Stimulated activated CD8-positive, alpha-beta memory T cell treated with anti-CD3 and anti-CD28 coated beads, Interleukin-4, amount 100 ng/mL, for 4 hours (primary cell): Measurements from ENCODE around the gene KCNIP2.
A peak's percentile ranks its signal among the peaks of the same experiment; 100 is the strongest.

Experiments used
- DNase-seq, 2 donors: peaks; one replicate each; pipeline ENCODE4 v3.0.0-alpha.2; 2020; ENCODE audit warnings: low read depth in 2 of 2, low spot score in 1 of 2

The KCNIP2 gene

GRCh38 chr10:101851411-101852116, 8.0 kb upstream of the KCNIP2 start:
- no peak for DNase-seq

- no peak for DNase-seq
Measured at GRCh38 chr10:101850749-101851148, 7.1 kb upstream of the KCNIP2 start.

DNA sequence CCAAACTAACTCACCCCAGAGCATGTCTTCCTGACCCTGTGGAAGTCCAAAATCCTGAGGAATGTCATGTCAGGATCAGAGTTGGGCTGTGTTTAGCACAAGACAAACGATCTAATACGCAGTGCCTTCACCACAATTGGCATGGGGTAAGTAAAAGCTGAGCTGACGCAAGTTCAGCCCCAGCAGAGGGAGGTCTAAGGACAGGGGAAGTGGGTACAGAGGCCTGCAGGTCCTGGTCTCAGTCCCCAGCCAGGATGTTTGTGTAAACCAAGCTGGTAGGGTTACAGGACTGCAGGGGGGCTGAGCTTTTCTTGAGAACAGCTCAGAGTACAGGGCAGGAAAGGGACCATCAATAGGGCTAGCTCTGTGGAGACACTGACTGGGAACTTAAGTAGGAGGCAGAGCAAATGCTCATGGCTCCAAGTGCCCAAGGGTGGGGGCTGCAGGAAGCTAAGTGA, 5.3 kb upstream of the KCNIP2 start:
- DNase-seq = no peak

DNA sequence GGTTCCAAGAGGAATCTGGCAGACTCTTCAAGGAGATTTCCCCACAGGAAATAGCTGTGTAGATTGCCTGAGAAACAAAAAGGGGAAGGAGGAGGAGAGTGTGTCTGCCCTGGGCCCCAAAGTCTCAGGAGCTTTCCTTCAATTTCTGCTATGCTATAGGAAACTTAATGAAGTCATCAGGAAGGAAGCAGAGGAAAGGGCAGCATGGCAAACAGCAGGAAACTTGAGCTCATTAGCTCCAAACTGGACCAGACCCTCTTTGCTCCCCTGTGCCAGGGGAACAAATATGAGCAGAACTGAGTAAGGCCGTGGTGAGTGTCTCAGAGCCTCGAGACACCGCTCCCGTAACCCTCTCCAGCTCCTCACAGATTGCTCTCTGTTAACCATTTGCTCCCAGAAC, 4.8 kb upstream of the KCNIP2 start:
- DNase-seq = no peak

DNA sequence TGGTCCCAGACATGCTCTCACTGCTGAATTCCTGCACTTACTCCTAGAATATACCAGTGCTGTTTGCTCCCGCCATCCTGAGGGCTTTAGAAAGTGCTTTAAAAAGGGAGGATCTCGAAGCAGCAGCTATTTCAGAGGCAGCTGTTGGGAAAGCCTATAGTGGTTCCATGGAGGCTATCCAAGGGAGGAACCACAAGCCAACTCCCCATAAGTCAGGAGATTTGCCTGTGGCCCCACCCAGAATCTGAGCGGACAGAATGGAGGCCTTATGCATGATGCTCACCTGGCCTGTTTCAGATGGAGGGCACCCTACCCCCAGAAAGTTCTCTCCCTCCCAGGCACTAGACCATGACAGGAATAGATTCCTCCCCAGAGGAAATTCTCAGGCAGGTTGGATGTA, 2.3 kb upstream of the KCNIP2 start:
- no peak for DNase-seq

- DNase-seq = no peak
Measured at GRCh38 chr10:101841826-101842225, 1.8 kb downstream of the KCNIP2 start.

DNA sequence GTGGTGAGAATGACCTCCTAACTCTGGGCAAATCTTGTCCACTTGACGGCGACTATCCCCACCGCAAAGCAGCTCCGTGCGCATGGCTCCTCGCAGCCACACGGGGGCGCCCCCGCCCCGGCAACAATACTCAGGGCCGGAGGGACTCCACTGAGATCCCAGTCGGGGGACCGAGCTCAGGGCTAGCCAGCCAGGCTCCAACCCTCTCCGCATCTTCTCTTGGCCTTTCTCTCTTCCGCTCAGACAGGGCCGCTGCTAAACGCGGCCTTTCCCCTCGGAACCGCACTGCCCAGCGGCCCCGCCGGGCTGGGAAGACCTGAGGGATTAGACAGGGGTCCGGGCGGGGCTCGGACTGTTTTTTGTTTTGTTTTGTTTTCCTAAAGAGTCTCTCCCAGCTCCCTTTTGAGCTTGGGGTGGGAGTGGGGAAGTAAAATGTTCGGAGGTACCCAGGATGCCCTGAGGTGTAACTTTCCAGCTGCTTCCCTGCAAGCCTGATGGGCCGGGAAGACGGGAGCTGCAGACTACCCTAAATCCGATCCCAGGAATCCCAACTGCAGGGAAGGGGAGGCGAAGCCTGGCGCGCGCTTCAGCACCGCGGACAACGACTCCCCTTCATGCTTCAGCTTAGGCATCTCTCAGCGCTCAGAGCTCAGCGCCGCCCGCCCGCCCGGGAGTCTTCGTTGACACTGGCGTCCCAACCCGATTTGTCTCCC, 2.7 kb downstream of the KCNIP2 start:
- DNase-seq = peak; percentile 47 to 60

GRCh38 chr10:101840102-101840684, 3.4 kb downstream of the KCNIP2 start:
- no peak for DNase-seq

DNA sequence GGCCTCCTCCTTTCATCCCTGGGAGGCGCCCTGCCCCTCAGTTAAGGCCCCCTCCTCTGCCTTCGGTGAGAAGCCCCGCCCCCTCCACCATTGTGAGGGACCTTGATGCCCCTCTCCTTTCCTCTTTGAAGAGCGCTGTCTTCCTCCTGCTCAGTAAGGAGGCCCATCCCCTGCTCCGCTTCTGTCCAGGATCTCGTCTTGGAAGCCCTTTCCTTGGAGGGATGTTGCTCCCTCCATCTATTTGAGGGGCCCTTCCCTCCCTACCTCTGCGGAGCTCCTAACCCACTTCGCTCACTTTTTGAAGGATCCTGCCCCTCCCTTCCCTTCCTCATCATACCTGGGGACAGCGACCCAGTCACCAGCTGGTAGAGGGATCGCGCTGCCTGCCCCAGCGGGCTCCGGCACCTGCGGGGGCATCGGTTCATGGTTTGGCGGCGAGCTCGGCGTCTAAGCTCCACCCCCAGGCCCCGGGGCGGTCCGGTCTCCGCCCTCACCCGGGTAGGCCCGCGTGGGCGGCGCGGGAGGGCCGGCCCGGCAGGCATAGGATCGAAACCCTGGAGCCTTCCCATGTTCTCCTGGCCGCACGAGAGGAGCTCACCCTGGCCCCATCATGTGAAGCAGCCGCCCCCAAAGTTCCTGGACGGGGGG, 4.1 kb downstream of the KCNIP2 start:
- no peak for DNase-seq

GRCh38 chr10:101839002-101839401, 4.6 kb downstream of the KCNIP2 start:
- DNase-seq = no peak

GRCh38 chr10:101838416-101838970, 5.1 kb downstream of the KCNIP2 start:
- DNase-seq = no peak

GRCh38 chr10:101837748-101838147, 5.9 kb downstream of the KCNIP2 start:
- DNase-seq = no peak

DNA sequence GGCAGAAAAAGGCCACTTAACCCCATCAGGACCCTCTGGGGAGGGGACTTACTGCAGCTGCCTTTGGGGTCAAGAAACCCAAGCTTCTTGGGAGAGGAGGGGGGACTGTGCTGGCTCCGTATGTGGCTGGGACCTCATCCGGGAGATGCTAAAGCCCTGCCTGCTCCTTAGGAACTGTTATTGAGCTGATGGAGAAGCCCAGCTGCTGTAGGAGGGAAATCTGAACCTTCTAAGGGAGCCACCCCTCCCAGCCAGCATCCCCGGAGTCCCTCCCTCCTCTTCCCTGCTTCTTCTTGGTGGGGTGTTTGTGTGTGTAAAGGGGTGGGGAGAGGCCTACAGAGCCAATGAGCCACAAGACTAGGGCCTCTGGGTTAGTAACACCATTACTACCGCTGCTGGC, 8.2 kb downstream of the KCNIP2 start:
- no peak for DNase-seq

- DNase-seq = no peak
Measured at GRCh38 chr10:101834341-101834740, 9.3 kb downstream of the KCNIP2 start.

- no peak for DNase-seq
Measured at GRCh38 chr10:101833466-101833865, 10.1 kb downstream of the KCNIP2 start.

GRCh38 chr10:101832325-101832771, 11.3 kb downstream of the KCNIP2 start:
- DNase-seq = no peak

DNA sequence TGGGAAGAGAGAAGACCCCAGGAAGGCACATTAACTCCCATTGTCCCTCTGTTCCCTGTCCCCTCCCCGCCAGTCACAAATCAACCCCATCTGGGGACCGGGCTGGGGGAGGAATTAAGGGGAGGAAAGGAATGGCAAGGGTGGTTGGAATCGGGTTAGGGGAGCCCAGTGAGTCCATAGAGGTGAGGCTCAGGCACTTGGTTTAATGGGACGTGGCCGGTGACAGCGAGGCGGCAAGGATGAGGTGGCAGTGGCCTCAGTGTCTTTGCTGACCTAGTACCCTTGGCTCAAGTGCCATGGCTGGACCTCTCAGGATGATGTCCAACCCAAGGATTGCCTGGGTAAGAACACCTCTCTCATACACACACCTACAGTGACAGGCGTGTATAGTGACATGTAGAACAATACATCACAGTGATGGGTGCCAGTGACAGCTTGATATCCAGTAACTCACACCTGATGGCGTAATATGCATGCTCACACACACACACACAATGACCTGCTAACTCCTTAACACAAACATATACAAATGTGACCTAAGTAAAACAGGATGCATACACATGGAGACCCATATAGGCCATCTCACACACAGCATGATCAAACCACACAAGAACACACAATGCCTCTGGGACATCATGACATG, 12.3 kb downstream of the KCNIP2 start:
- no peak for DNase-seq

DNA sequence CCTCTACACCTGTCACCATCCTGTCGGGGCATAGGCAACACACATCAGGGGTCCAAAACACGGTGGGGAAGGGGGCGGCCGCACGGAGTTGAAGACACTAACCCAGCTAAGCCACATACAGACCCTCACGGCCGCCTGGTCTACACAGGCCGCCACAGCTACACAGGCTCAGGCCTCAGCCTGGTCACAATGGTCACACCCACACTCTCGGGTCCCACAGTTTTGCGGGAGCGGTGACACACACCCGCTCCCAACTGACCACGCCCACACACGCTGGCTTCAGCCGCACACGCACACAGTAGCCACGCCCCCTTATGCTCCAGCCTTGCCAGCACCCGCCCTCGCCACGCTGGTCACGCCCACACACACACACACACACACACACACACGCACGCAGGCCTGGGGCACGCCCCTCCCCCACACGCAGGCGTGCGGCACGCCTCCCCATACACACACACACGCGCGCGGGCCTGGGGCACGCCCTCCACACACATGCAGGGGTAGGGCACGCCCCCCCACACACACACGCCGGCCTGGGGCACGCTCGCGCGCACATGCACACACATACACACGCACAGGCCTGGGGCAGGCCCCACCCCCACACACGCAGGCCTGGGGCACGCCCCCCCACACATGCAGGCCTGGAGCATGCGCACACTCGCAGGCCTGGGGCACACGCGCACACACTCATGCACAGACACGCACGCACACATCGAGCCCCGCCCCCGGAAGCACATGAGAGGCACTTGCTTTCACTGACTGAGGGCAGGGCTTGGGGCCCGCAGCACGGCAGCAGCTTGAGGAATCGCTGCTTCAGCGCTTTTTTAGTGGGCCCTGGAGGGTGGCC, 13.1 kb downstream of the KCNIP2 start:
- DNase-seq = peak; percentile 77 to 89

- DNase-seq = peak; percentile 33 to 45
Measured at GRCh38 chr10:101829561-101830315, 13.9 kb downstream of the KCNIP2 start.
